ENCODE measurements around the gene HNMT. TPM values are rescaled to one million over a fixed set of nuclear protein-coding genes. Genes with fewer than 3 reads are reported as not detected.

Gene HNMT
- total RNA-seq, 4 donors from 2014 or later = 14.4 to 48.8 (median 22.3) TPM

DNA sequence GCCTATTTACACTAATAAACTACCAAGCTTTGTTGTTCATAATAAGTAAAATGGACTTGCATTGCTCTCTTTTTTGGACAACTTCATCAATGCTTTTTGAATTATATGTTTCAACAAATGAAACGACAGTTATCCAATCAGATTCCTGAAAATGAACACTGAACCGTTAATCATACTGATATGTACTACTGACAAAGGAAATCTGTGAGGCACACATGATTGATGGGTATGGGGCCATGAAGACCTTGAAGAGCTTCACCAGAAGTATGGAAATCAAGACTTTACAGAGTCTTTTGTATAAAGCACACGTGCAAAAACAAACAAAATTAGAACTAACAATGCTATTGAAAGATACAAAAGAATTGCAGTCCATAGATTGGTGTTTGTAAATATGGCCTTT is 51.2 kb downstream of the HNMT start:
- 84 to 89% methylated on average over 3 of the region's 3 CpGs for WGBS, 2 donors
- no peaks in the 10 kb centered on the region for H3K4me1 ChIP-seq
- H3K27ac ChIP-seq = no peak overlapping the region
- no peaks in the 10 kb centered on the region for H3K9me3 ChIP-seq
- intact Hi-C loops (cut with DNase I) = no loop called here
- H3K4me3 ChIP-seq (replicated peaks in 1 of 3) = no peak overlapping the region
- H3K27me3 ChIP-seq = no peaks in the 10 kb centered on the region
- TF ChIP-seq CTCF (IDR thresholded peaks at IDR 0.05) (no peak), POLR2A (IDR thresholded peaks at IDR 0.05) (no peak)
- no peaks in the 10 kb centered on the region for H3K36me3 ChIP-seq
- no peak for DNase-seq

GRCh38 chr2:138016351-138017087 is 52.2 kb downstream of the HNMT start:
- Histone ChIP-seq H3K4me3 (replicated peaks in 1 of 3) (no peak overlapping the region), H3K9me3 (no peaks in the 10 kb centered on the region), H3K27ac (no peak overlapping the region), H3K27me3 (no peaks in the 10 kb centered on the region), H3K4me1 (no peaks in the 10 kb centered on the region), H3K36me3 (no peaks in the 10 kb centered on the region)
- intact Hi-C loops (cut with DNase I) = no loop called here
- TF ChIP-seq POLR2A (IDR thresholded peaks at IDR 0.05) (no peak), CTCF (IDR thresholded peaks at IDR 0.05) (no peak)
- 93 to 94% methylated on average over 3 of the region's 3 CpGs for WGBS, 2 donors
- no peak for DNase-seq

GRCh38 chr2:138017824-138018223 is 53.6 kb downstream of the HNMT start:
- H3K4me3 ChIP-seq (replicated peaks in 1 of 3) = no peak overlapping the region
- H3K27me3 ChIP-seq = no peaks in the 10 kb centered on the region
- H3K4me1 ChIP-seq = no peaks in the 10 kb centered on the region
- no peak for DNase-seq
- H3K27ac ChIP-seq = no peak overlapping the region
- no peak for TF ChIP-seq CTCF (IDR thresholded peaks at IDR 0.05)
- no peak for TF ChIP-seq POLR2A (IDR thresholded peaks at IDR 0.05)
- intact Hi-C loops (cut with DNase I) = no loop called here
- H3K9me3 ChIP-seq = no peaks in the 10 kb centered on the region
- whole genome bisulfite sequencing, 2 donors = 88 to 95% methylated on average over 1 of the region's 1 CpG
- H3K36me3 ChIP-seq = no peaks in the 10 kb centered on the region

GRCh38 chr2:138018866-138019688 is 54.8 kb downstream of the HNMT start:
- H3K27ac ChIP-seq = no peak overlapping the region
- H3K4me1 ChIP-seq = no peaks in the 10 kb centered on the region
- intact Hi-C loops (cut with DNase I) = no loop called here
- H3K4me3 ChIP-seq (replicated peaks in 1 of 3) = no peak overlapping the region
- WGBS, 2 donors = 75 to 81% methylated on average over 3 of the region's 3 CpGs
- TF ChIP-seq CTCF (IDR thresholded peaks at IDR 0.05) = no peak
- no peak for TF ChIP-seq POLR2A (IDR thresholded peaks at IDR 0.05)
- H3K36me3 ChIP-seq = no peaks in the 10 kb centered on the region
- no peaks in the 10 kb centered on the region for H3K9me3 ChIP-seq
- no peaks in the 10 kb centered on the region for H3K27me3 ChIP-seq
- DNase-seq = no peak

DNA sequence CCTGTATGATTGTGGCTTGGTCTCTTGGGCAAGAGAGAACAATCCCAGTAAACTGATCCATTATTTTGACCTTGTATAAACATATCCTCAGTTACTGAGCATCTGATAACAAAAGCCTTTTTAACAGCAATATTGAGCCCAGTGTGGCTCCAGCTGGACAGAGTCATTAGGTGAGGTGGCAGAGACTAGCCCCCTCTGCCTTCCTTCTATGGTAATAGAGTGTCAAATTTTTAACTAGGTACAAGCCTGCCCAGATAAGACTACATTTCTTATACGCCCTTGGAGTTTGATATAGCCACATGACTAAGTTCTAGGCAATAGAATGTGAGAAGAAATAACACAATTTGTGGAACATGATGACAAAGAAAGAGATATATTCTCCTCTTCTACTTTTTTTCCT is 56.2 kb downstream of the HNMT start:
- no peaks in the 10 kb centered on the region for H3K27me3 ChIP-seq
- 77 to 90% methylated on average over 1 of the region's 1 CpG for WGBS, 2 donors
- no peak overlapping the region for H3K4me3 ChIP-seq (replicated peaks in 1 of 3)
- intact Hi-C loops (cut with DNase I) = no loop called here
- no peaks in the 10 kb centered on the region for H3K36me3 ChIP-seq
- H3K4me1 ChIP-seq = no peaks in the 10 kb centered on the region
- H3K27ac ChIP-seq = no peak overlapping the region
- no peak for DNase-seq
- TF ChIP-seq CTCF (IDR thresholded peaks at IDR 0.05) (no peak), POLR2A (IDR thresholded peaks at IDR 0.05) (no peak)
- H3K9me3 ChIP-seq = no peaks in the 10 kb centered on the region

Data from thyroid gland (tissue), 4 donors.